Osteocyte (in vitro differentiated cells): ENCODE results near the gene TNKS1BP1. TPM values are rescaled to one million over a fixed set of nuclear protein-coding genes. Genes with fewer than 3 reads are reported as not detected.

ENCODE experiments used
- DNase-seq: peaks from one replicate; pipeline ENCODE4 v3.0.0; 2021; ENCODE audit warnings: mixed read lengths; ENCODE audit not compliant: unreplicated experiment; ENCODE audit errors: extremely low spot score
- H3K27ac Mint-ChIP-seq: one replicate; pipeline ENCODE4 v1.8.0; 2021; ENCODE audit warnings: mild to moderate bottlenecking, mixed read lengths; ENCODE audit not compliant: unreplicated experiment
- H3K27me3 Mint-ChIP-seq: one replicate; pipeline ENCODE4 v1.8.0; 2021; ENCODE audit warnings: mixed read lengths; ENCODE audit not compliant: unreplicated experiment
- H3K36me3 Mint-ChIP-seq: one replicate; pipeline ENCODE4 v1.8.0; 2021; ENCODE audit warnings: mixed read lengths; ENCODE audit not compliant: unreplicated experiment
- H3K4me1 Mint-ChIP-seq: one replicate; pipeline ENCODE4 v1.8.0; 2021; ENCODE audit warnings: mixed read lengths; ENCODE audit not compliant: unreplicated experiment
- H3K4me3 Mint-ChIP-seq: one replicate; pipeline ENCODE4 v1.8.0; 2021; ENCODE audit warnings: mild to moderate bottlenecking, moderate library complexity, mixed read lengths; ENCODE audit not compliant: unreplicated experiment
- H3K9me3 Mint-ChIP-seq: one replicate; pipeline ENCODE4 v1.8.0; 2021; ENCODE audit warnings: mixed read lengths; ENCODE audit not compliant: unreplicated experiment
- total RNA-seq: library from RNA; stranded (reverse); gene quantifications from 2 replicates; pipeline ENCODE4 v1.2.1, GENCODE V29; 2021
- TF ChIP-seq, protein P1 (sequence below): fragments of 200-600 bp; sonication (generic); IDR thresholded peaks from 2 replicates; pipeline ENCODE4 v1.5.0; 2021; ENCODE audit warnings: antibody characterized with exemption, mild to moderate bottlenecking, moderate library complexity

TNKS1BP1 gene
- total RNA-seq, 1 donor from 2014 or later: 152 TPM

DNA sequence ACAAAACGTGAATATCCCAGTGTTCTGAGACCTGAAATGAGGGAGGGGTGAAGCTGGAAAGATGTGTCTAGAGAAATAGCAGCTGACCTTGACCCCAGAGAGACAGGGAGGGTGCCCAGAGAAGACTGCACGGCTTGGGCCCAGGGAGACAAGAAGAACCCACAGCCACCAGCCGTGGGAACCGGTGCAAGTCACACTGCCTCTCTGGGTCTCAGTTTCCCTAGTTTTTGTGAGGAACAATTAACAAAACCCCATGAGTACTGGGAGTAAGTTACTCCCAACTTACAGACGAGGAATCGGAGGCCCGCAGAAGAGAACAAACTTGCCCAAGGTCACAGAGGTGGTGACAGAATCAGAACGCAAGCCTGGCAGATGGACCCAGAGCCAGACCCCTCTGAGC, 19.2 kb downstream of the TNKS1BP1 start:
- Mint-ChIP-seq H3K27me3 (no peaks in the 10 kb centered on the region), H3K4me1 (peaks cover 39% of the 10 kb centered on the region), H3K4me3 (no peak overlapping the region), H3K27ac (no peak overlapping the region), H3K9me3 (no peaks in the 10 kb centered on the region), H3K36me3 (peaks cover 58% of the 10 kb centered on the region)
- TF ChIP-seq, protein P1, sequence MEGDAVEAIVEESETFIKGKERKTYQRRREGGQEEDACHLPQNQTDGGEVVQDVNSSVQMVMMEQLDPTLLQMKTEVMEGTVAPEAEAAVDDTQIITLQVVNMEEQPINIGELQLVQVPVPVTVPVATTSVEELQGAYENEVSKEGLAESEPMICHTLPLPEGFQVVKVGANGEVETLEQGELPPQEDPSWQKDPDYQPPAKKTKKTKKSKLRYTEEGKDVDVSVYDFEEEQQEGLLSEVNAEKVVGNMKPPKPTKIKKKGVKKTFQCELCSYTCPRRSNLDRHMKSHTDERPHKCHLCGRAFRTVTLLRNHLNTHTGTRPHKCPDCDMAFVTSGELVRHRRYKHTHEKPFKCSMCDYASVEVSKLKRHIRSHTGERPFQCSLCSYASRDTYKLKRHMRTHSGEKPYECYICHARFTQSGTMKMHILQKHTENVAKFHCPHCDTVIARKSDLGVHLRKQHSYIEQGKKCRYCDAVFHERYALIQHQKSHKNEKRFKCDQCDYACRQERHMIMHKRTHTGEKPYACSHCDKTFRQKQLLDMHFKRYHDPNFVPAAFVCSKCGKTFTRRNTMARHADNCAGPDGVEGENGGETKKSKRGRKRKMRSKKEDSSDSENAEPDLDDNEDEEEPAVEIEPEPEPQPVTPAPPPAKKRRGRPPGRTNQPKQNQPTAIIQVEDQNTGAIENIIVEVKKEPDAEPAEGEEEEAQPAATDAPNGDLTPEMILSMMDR: no peak
- DNase-seq: no peak

DNA sequence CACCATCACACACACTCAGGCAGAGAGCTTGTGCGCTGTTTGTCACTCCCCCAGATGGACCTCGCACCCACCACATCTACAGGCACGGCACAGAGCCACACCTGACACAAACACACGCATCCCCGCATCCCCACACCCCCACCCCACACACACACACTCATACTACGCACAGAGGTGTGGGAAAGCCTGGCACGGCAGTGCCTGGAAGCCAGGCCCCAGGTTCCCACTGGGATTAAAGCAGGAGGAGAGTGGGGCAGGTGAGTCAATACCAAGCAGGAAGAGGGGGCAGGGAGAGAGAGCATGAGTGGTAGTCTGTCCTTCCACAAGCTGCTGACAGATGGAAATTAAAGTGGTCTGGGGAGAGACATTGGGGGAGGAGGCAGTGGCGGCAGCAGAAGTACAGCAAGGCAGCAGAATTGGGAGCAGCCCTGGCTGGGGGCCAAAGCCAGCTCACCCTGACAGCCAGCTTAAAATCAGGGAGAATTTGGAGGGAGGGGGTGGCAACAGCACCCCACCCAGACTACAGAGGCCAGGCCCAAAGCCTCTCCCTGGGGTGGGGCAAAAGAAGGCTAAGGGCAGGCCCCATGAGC, 20.7 kb downstream of the TNKS1BP1 start:
- no peak overlapping the region for H3K4me3 Mint-ChIP-seq
- peaks cover 4% of the 10 kb centered on the region for H3K9me3 Mint-ChIP-seq
- peaks cover 32% of the 10 kb centered on the region for H3K4me1 Mint-ChIP-seq
- no peaks in the 10 kb centered on the region for H3K27me3 Mint-ChIP-seq
- DNase-seq: no peak
- peaks cover 57% of the 10 kb centered on the region for H3K36me3 Mint-ChIP-seq
- H3K27ac Mint-ChIP-seq: peak overlapping the region; percentile 65
- TF ChIP-seq, protein P1: no peak

DNA sequence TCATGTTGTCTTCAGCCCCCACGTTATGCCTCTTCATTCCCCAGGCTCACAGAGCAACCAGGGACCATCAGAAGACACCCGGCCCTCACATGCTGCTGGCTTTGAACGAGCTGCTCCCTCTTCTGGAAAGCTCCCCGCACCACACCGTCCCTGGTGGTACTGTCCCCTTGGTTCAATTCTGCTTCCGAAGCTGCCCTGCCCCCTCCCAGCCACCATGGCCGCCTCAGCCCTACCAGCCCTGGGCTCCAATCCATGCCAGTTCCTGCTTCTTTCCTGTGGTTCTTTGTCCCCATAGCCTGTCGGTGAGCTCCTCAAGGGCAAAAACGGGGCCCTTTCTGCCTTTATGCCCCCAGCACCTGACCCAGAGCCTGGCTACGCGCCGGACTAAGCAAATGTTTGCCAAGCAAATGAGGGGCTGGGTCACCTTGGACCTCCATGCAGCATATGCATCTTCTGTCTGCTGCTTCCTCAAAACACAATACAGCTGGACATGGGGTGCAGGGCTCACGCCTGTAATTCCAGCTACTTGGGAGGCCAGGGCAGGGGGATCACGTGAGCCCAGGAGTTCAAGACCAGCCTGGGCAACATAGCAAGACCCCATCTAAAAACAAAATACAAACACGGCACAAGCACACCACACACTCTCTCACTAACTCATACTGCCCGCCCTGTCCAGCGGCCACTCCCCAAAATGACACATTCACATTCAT, 21.3 kb downstream of the TNKS1BP1 start:
- H3K27ac Mint-ChIP-seq: no peak overlapping the region
- DNase-seq: no peak
- H3K27me3 Mint-ChIP-seq: no peaks in the 10 kb centered on the region
- no peak overlapping the region for H3K4me3 Mint-ChIP-seq
- H3K4me1 Mint-ChIP-seq: peaks cover 26% of the 10 kb centered on the region
- TF ChIP-seq, protein P1: no peak
- peaks cover 54% of the 10 kb centered on the region for H3K36me3 Mint-ChIP-seq
- H3K9me3 Mint-ChIP-seq: peaks cover 4% of the 10 kb centered on the region

DNA sequence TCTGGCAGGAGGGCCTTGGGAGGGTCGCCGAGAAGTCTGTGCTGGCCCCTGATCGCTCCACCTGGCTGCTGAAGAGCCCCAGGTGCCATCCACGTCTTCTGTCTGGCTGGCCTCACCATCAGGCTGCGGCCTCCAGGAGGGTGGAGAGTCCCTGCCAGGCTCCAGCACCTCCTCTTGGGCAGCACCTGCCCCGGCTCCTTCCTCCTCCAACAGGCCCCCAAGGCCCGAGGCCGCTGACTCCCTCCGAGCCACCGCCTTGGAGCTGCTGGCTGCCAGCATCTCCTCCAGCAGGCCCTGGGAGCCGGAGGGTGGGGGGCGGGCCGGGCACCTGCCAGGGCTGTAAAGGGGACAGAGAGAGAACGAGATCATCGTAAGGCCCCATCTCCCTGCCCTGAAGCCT, 22.3 kb downstream of the TNKS1BP1 start:
- DNase-seq: no peak
- no peak overlapping the region for H3K27ac Mint-ChIP-seq
- TF ChIP-seq, protein P1: no peak
- H3K4me1 Mint-ChIP-seq: peaks cover 19% of the 10 kb centered on the region
- H3K27me3 Mint-ChIP-seq: no peaks in the 10 kb centered on the region
- peaks cover 4% of the 10 kb centered on the region for H3K9me3 Mint-ChIP-seq
- peaks cover 55% of the 10 kb centered on the region for H3K36me3 Mint-ChIP-seq
- H3K4me3 Mint-ChIP-seq: no peak overlapping the region

DNA sequence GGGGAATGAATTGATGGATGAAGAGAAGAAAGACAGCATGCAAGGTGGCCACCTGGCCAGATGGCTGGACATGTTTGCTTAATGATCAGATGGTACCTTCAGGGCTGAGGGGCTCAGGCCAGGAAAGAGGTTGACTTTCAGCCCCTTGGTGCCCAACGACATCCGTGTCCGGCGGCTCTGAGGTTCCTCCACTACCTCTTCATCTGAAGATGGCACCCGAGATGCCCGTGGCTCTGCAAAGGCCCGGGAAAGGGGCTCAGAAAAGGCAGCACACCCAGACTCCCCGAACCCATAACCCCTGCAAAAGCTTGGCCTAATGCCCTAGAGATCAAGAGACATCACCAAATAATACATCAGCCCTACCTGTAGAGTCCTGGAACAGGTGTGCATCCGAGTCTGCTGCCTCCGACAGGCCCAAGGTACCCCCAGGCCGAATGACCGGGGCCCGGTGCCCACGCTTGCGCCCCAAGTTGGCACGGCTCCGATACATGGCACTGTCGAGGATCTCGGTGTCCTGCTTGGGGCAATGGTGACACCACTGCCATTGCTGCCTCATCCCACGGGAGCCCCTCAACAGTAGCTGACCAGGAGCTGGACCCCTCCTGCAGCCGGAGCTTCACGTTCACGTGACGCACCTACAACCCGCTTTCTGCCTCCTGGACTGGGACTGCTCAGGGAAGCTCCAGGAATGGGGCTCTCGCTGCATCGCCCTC, 22.9 kb downstream of the TNKS1BP1 start:
- peaks cover 56% of the 10 kb centered on the region for H3K36me3 Mint-ChIP-seq
- no peak overlapping the region for H3K4me3 Mint-ChIP-seq
- peaks cover 13% of the 10 kb centered on the region for H3K4me1 Mint-ChIP-seq

More for the DNA sequence above, 22.9 kb downstream of the TNKS1BP1 start:
- DNase-seq: no peak
- no peaks in the 10 kb centered on the region for H3K27me3 Mint-ChIP-seq
- H3K27ac Mint-ChIP-seq: no peak overlapping the region
- TF ChIP-seq, protein P1: no peak
- peaks cover 4% of the 10 kb centered on the region for H3K9me3 Mint-ChIP-seq
